ENCODE data around the gene PHEX. TPM values are rescaled to one million over a fixed set of nuclear protein-coding genes. Genes with fewer than 3 reads are reported as not detected.

Gene PHEX
- polyA plus RNA-seq, 3 donors, result 0.03 TPM; not detected in 2

GRCh38 chrX:22148565-22148964, 116.4 kb downstream of the PHEX start:
- Histone ChIP-seq H3K9ac (ENCODE audit: insufficient read depth, low read length, poor library complexity, severe bottlenecking) (no peak overlapping the region), H4K20me1 (ENCODE audit: insufficient read depth, low read length) (no peaks in the 10 kb centered on the region), H3K27ac (ENCODE audit: low read depth in 1 of 2, low read length in 2 of 2) (no peak overlapping the region), H3K4me2 (replicated peaks; ENCODE audit: extremely low read depth, low read length, poor library complexity, severe bottlenecking) (no peak overlapping the region), H3K9me3 (replicated peaks in 1 of 2; ENCODE audit: control insufficient read depth in 1 of 2, insufficient read depth in 1 of 2, low read length in 2 of 2) (no peaks in the 10 kb centered on the region), H3K27me3 (ENCODE audit: control insufficient read depth in 2 of 2, insufficient read depth in 2 of 2, low read length in 2 of 2) (no peaks in the 10 kb centered on the region), H3K4me3 (replicated peaks in 1 of 3; ENCODE audit: low read depth in 2 of 3, low read length in 3 of 3) (no peak overlapping the region), H3K36me3 (replicated peaks in 1 of 2; ENCODE audit: control insufficient read depth in 1 of 2, insufficient read depth in 2 of 2, low read length in 2 of 2) (no peaks in the 10 kb centered on the region), H3K4me1 (ENCODE audit: control insufficient read depth in 1 of 2, insufficient read depth in 2 of 2, low read length in 2 of 2) (no peaks in the 10 kb centered on the region), H3K79me2 (ENCODE audit: insufficient read depth, low read length) (no peaks in the 10 kb centered on the region), H2AFZ (ENCODE audit: insufficient read depth, low read depth, low read length, poor library complexity, severe bottlenecking) (no peak overlapping the region)
- Mint-ChIP-seq H3K27me3 (ENCODE audit: low read depth in 3 of 3) (peaks cover 0 to 5% (median 0%) of the 10 kb centered on the region in 3 donors), H3K27ac (no peak overlapping the region), H3K9me3 (no peaks in the 10 kb centered on the region), H3K36me3 (no peaks in the 10 kb centered on the region), H3K4me3 (no peak overlapping the region), H3K4me1 (no peaks in the 10 kb centered on the region)
- DNase-seq, result no peak
- no peak for TF ChIP-seq CTCF (IDR thresholded peaks at IDR 0.05)
- no CpG with 5 or more reads among the region's 2 CpGs for whole genome bisulfite sequencing (ENCODE audit: insufficient coverage)
- intact Hi-C loops (cut with micrococcal nuclease), result no loop called here

DNA sequence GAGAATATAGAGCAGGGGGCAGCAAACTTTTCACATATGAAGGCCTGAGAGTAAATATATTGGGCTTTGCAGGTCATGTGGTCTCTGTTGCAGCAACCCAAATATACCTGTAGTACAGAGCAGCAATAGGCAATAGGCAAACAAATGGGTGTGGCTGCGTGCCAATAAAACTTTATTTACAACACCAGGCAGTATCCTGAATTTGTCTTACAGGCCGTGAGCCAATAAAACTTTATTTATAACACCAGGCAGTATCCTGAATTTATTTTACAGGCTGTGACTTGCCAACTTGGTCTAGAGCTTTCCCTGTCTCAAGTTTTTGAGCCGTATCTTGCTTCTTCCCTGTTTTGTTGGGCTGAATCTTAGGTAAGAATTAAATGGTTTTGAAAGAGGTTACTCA, 118.2 kb downstream of the PHEX start:
- Mint-ChIP-seq H3K4me1 (no peaks in the 10 kb centered on the region), H3K27ac (no peak overlapping the region), H3K9me3 (peaks cover 0 to 3% (median 0%) of the 10 kb centered on the region in 7 donors), H3K36me3 (no peaks in the 10 kb centered on the region), H3K4me3 (no peak overlapping the region), H3K27me3 (ENCODE audit: low read depth in 3 of 3) (peaks cover 0 to 5% (median 0%) of the 10 kb centered on the region in 3 donors)
- no peaks in the 10 kb centered on the region for H3K27me3 ChIP-seq (ENCODE audit: control insufficient read depth in 2 of 2, insufficient read depth in 2 of 2, low read length in 2 of 2)
- H3K4me1 ChIP-seq (ENCODE audit: control insufficient read depth in 1 of 2, insufficient read depth in 2 of 2, low read length in 2 of 2), result no peaks in the 10 kb centered on the region
- 100% methylated on average over 1 of the region's 3 CpGs for WGBS (ENCODE audit: insufficient coverage)
- intact Hi-C loops (cut with micrococcal nuclease), result no loop called here
- H3K27ac ChIP-seq (ENCODE audit: low read depth in 1 of 2, low read length in 2 of 2), result no peak overlapping the region
- H3K4me3 ChIP-seq (replicated peaks in 1 of 3; ENCODE audit: low read depth in 2 of 3, low read length in 3 of 3), result no peak overlapping the region
- no peaks in the 10 kb centered on the region for H3K36me3 ChIP-seq (replicated peaks in 1 of 2; ENCODE audit: control insufficient read depth in 1 of 2, insufficient read depth in 2 of 2, low read length in 2 of 2)
- no peak for DNase-seq
- no peak overlapping the region for H2AFZ ChIP-seq (ENCODE audit: insufficient read depth, low read depth, low read length, poor library complexity, severe bottlenecking)
- H4K20me1 ChIP-seq (ENCODE audit: insufficient read depth, low read length), result no peaks in the 10 kb centered on the region
- no peak for TF ChIP-seq CTCF (IDR thresholded peaks at IDR 0.05)
- H3K9ac ChIP-seq (ENCODE audit: insufficient read depth, low read length, poor library complexity, severe bottlenecking), result no peak overlapping the region
- H3K4me2 ChIP-seq (replicated peaks; ENCODE audit: extremely low read depth, low read length, poor library complexity, severe bottlenecking), result no peak overlapping the region
- H3K79me2 ChIP-seq (ENCODE audit: insufficient read depth, low read length), result no peaks in the 10 kb centered on the region
- H3K9me3 ChIP-seq (replicated peaks in 1 of 2; ENCODE audit: control insufficient read depth in 1 of 2, insufficient read depth in 1 of 2, low read length in 2 of 2), result no peaks in the 10 kb centered on the region
